ENCODE results near the gene COL28A1. TPM values are rescaled to one million over a fixed set of nuclear protein-coding genes. Genes with fewer than 3 reads are reported as not detected.

Gene COL28A1
- total RNA-seq, 1 donor from 2014 or later = 18.3 TPM

- no peak for DNase-seq (ENCODE audit: low spot score, unreplicated experiment)
- Mint-ChIP-seq H3K27me3 (no peaks in the 10 kb centered on the region), H3K36me3 (ENCODE audit: insufficient read depth) (no peaks in the 10 kb centered on the region), H3K27ac (no peak overlapping the region), H3K4me3 (ENCODE audit: low read depth) (no peak overlapping the region), H3K4me1 (ENCODE audit: low read depth) (peaks cover 3% of the 10 kb centered on the region), H3K9me3 (ENCODE audit: low read depth) (no peaks in the 10 kb centered on the region)
- no peak for TF ChIP-seq CTCF (IDR thresholded peaks at IDR 0.05; ENCODE audit: unreplicated experiment)
Measured at GRCh38 chr7:7323352-7323751, 212.3 kb downstream of the COL28A1 start.

- Mint-ChIP-seq H3K27ac (no peak overlapping the region), H3K27me3 (no peaks in the 10 kb centered on the region), H3K4me3 (ENCODE audit: low read depth) (no peak overlapping the region), H3K9me3 (ENCODE audit: low read depth) (no peaks in the 10 kb centered on the region), H3K4me1 (ENCODE audit: low read depth) (peaks cover 3% of the 10 kb centered on the region), H3K36me3 (ENCODE audit: insufficient read depth) (no peaks in the 10 kb centered on the region)
- no peak for TF ChIP-seq CTCF (IDR thresholded peaks at IDR 0.05; ENCODE audit: unreplicated experiment)
- no peak for DNase-seq (ENCODE audit: low spot score, unreplicated experiment)
Measured at GRCh38 chr7:7321681-7322080, 214.0 kb downstream of the COL28A1 start.

GRCh38 chr7:7318601-7319000 is 217.1 kb downstream of the COL28A1 start:
- Mint-ChIP-seq H3K36me3 (ENCODE audit: insufficient read depth) (no peaks in the 10 kb centered on the region), H3K9me3 (ENCODE audit: low read depth) (no peaks in the 10 kb centered on the region), H3K27me3 (no peaks in the 10 kb centered on the region), H3K4me3 (ENCODE audit: low read depth) (no peak overlapping the region), H3K4me1 (ENCODE audit: low read depth) (peaks cover 3% of the 10 kb centered on the region), H3K27ac (no peak overlapping the region)
- no peak for TF ChIP-seq CTCF (IDR thresholded peaks at IDR 0.05; ENCODE audit: unreplicated experiment)
- DNase-seq (ENCODE audit: low spot score, unreplicated experiment) = no peak

- no peak for TF ChIP-seq CTCF (IDR thresholded peaks at IDR 0.05; ENCODE audit: unreplicated experiment)
- H3K27me3 Mint-ChIP-seq = no peaks in the 10 kb centered on the region
- H3K4me3 Mint-ChIP-seq (ENCODE audit: low read depth) = no peak overlapping the region
- no peak overlapping the region for H3K27ac Mint-ChIP-seq
- H3K4me1 Mint-ChIP-seq (ENCODE audit: low read depth) = no peaks in the 10 kb centered on the region
- H3K36me3 Mint-ChIP-seq (ENCODE audit: insufficient read depth) = no peaks in the 10 kb centered on the region
- no peaks in the 10 kb centered on the region for H3K9me3 Mint-ChIP-seq (ENCODE audit: low read depth)
- DNase-seq (ENCODE audit: low spot score, unreplicated experiment) = no peak
Measured at GRCh38 chr7:7317850-7318249, 217.8 kb downstream of the COL28A1 start.

- Mint-ChIP-seq H3K27ac (no peak overlapping the region), H3K4me1 (ENCODE audit: low read depth) (no peaks in the 10 kb centered on the region), H3K9me3 (ENCODE audit: low read depth) (peaks cover 3% of the 10 kb centered on the region), H3K36me3 (ENCODE audit: insufficient read depth) (no peaks in the 10 kb centered on the region), H3K4me3 (ENCODE audit: low read depth) (no peak overlapping the region), H3K27me3 (no peaks in the 10 kb centered on the region)
- no peak for TF ChIP-seq CTCF (IDR thresholded peaks at IDR 0.05; ENCODE audit: unreplicated experiment)
- no peak for DNase-seq (ENCODE audit: low spot score, unreplicated experiment)
Measured at GRCh38 chr7:7315851-7316250, 219.8 kb downstream of the COL28A1 start.
